ENCODE data around the gene ZNF726.

- TF ChIP-seq CTCF (IDR thresholded peaks at IDR 0.05) (no peak), FOXJ3 (CRISPR knock-in tag; IDR thresholded peaks at IDR 0.05; ENCODE audit: borderline replicate concordance) (no peak), NR1H2 (CRISPR knock-in tag; IDR thresholded peaks at IDR 0.05) (no peak), ZNF317 (CRISPR knock-in tag; IDR thresholded peaks at IDR 0.05; ENCODE audit: borderline replicate concordance, low read depth) (no peak)
These were observed 31.9 kb downstream of the ZNF726 start for GRCh38 chr19:23946569-23946968.
